Stimulated activated CD8-positive, alpha-beta memory T cell treated with anti-CD3 and anti-CD28 coated beads, Interleukin-4, amount 100 ng/mL, for 24 hours (primary cell): ENCODE measurements around the gene SEMA6A.

ENCODE experiments used
- DNase-seq: peaks from one replicate; pipeline ENCODE4 v3.0.0-alpha.2; 2020; ENCODE audit warnings: low read depth

SEMA6A gene

GRCh38 chr5:116574367-116575325 lies at the start of gene SEMA6A:
SEMA6A (minus strand) TSS chr5:116574823; CDS start chr5:116504944, 69,879 bp downstream.
- peak; percentile 42 for DNase-seq

GRCh38 chr5:116622375-116623050 lies 47.9 kb upstream of the SEMA6A start:
- DNase-seq: no peak

GRCh38 chr5:116621599-116621998 lies 47.0 kb upstream of the SEMA6A start:
- DNase-seq: no peak

- no peak for DNase-seq
These were observed 42.3 kb upstream of the SEMA6A start for GRCh38 chr5:116616876-116617275.

- DNase-seq: no peak
These were observed 39.9 kb upstream of the SEMA6A start for GRCh38 chr5:116614603-116614920.

- DNase-seq: no peak
These were observed 38.8 kb upstream of the SEMA6A start for GRCh38 chr5:116613445-116613844.

GRCh38 chr5:116612431-116612830 lies 37.8 kb upstream of the SEMA6A start:
- no peak for DNase-seq

GRCh38 chr5:116605310-116606070 lies 30.9 kb upstream of the SEMA6A start:
- no peak for DNase-seq

GRCh38 chr5:116604805-116605204 lies 30.2 kb upstream of the SEMA6A start:
- DNase-seq: no peak

- no peak for DNase-seq
These were observed 26.3 kb upstream of the SEMA6A start for GRCh38 chr5:116600876-116601275.

GRCh38 chr5:116598911-116599310 lies 24.3 kb upstream of the SEMA6A start:
- no peak for DNase-seq

- DNase-seq: no peak
These were observed 20.9 kb upstream of the SEMA6A start for GRCh38 chr5:116595498-116595897.

GRCh38 chr5:116593340-116593739 lies 18.7 kb upstream of the SEMA6A start:
- DNase-seq: no peak

GRCh38 chr5:116585227-116585626 lies 10.6 kb upstream of the SEMA6A start:
- DNase-seq: no peak

GRCh38 chr5:116583862-116584222 lies 9.2 kb upstream of the SEMA6A start:
- DNase-seq: no peak

GRCh38 chr5:116583085-116583861 lies 8.7 kb upstream of the SEMA6A start:
- no peak for DNase-seq

- DNase-seq: no peak
These were observed 7.3 kb upstream of the SEMA6A start for GRCh38 chr5:116581910-116582309.

- no peak for DNase-seq
These were observed 4.5 kb upstream of the SEMA6A start for GRCh38 chr5:116579144-116579543.

- no peak for DNase-seq
These were observed 4.1 kb upstream of the SEMA6A start for GRCh38 chr5:116578676-116579075.

GRCh38 chr5:116577064-116577788 lies 2.6 kb upstream of the SEMA6A start:
- DNase-seq: no peak

- peak; percentile 26 for DNase-seq
These were observed 1.6 kb upstream of the SEMA6A start for GRCh38 chr5:116576053-116576713.
